Esophagus muscularis mucosa (tissue), 4 donors: ENCODE data around the gene ADAMTSL1.

Experiments used
- CTCF ChIP-seq, 3 experiments: fragments of 200-600 bp in 2 of 3; fragments of 450-650 bp in 1 of 3; sonication (generic) in 2 of 3; IDR thresholded peaks; one replicate each; pipeline ENCODE4 v1.5.1; 2017 to 2019; ENCODE audit warnings: antibody characterized with exemption in 3 of 3, mild to moderate bottlenecking in 2 of 3, moderate library complexity in 1 of 3
- EP300 ChIP-seq: sonication (generic); formaldehyde crosslinking; IDR thresholded peaks from one replicate; pipeline ENCODE4 v1.6.1; 2017; ENCODE audit warnings: antibody characterized with exemption
- POLR2A ChIP-seq: fragments of 450-650 bp; IDR thresholded peaks from one replicate; pipeline ENCODE4 v1.6.1; 2017; ENCODE audit warnings: antibody characterized with exemption, moderate library complexity, mild to moderate bottlenecking, low read depth
- POLR2AphosphoS5 ChIP-seq, 2 donors: sonication (generic); formaldehyde crosslinking; IDR thresholded peaks; one replicate each; pipeline ENCODE4 v1.6.1; 2017; ENCODE audit warnings: antibody characterized with exemption in 2 of 2

- TF ChIP-seq CTCF (IDR thresholded peaks at IDR 0.05), result no peak
- no peak for TF ChIP-seq POLR2A
- TF ChIP-seq POLR2AphosphoS5 (IDR thresholded peaks at IDR 0.05), result no peak
- no peak for TF ChIP-seq EP300
These were observed 374.7 kb downstream of the ADAMTSL1 start for GRCh38 chr9:18848657-18849056.
